GM06990 (cell line): Measurements from ENCODE around the gene CNTN1.

Experiments
- DNase-seq: peaks from one replicate; pipeline ENCODE4 v3.0.0-alpha.2; 2011; ENCODE audit not compliant: insufficient read length; ENCODE audit errors: extremely low read depth
- H3K27me3 ChIP-seq: replicated peaks from 2 replicates; pipeline ENCODE4 v1.6.0; 2011; ENCODE audit warnings: low read length; ENCODE audit not compliant: control insufficient read depth, insufficient read depth
- H3K36me3 ChIP-seq: 2 replicates; pipeline ENCODE4 v1.5.1; 2011; ENCODE audit warnings: low read length; ENCODE audit not compliant: control insufficient read depth, insufficient read depth
- H3K4me3 ChIP-seq: replicated peaks from 2 replicates; pipeline ENCODE4 v1.5.1; 2011; ENCODE audit warnings: low read depth, mild to moderate bottlenecking, control low read depth, low read length
- CTCF ChIP-seq: IDR thresholded peaks from 2 replicates; pipeline ENCODE4 v1.5.1; 2011; ENCODE audit warnings: low read length, control low read depth, mild to moderate bottlenecking, inconsistent platforms; ENCODE audit not compliant: insufficient read depth, poor library complexity, severe bottlenecking

The CNTN1 gene

GRCh38 chr12:40921563-40922163 lies 229.4 kb downstream of the CNTN1 start:
- H3K4me3 ChIP-seq: no peak overlapping the region
- no peaks in the 10 kb centered on the region for H3K27me3 ChIP-seq
- H3K36me3 ChIP-seq: no peaks in the 10 kb centered on the region
- TF ChIP-seq CTCF: peak; percentile 50
- DNase-seq: no peak

GRCh38 chr12:40937891-40938290 lies 245.7 kb downstream of the CNTN1 start:
- no peaks in the 10 kb centered on the region for H3K36me3 ChIP-seq
- DNase-seq: no peak
- no peak for TF ChIP-seq CTCF

GRCh38 chr12:40942326-40942725 lies 250.1 kb downstream of the CNTN1 start:
- TF ChIP-seq CTCF: no peak
- DNase-seq: no peak
- no peaks in the 10 kb centered on the region for H3K36me3 ChIP-seq
- H3K27me3 ChIP-seq: no peaks in the 10 kb centered on the region
- no peak overlapping the region for H3K4me3 ChIP-seq

More at GRCh38 chr12:40937891-40938290, 245.7 kb downstream of the CNTN1 start:
- Histone ChIP-seq H3K27me3 (no peaks in the 10 kb centered on the region), H3K4me3 (no peak overlapping the region)

- TF ChIP-seq CTCF: no peak
- no peak for DNase-seq
- no peaks in the 10 kb centered on the region for H3K36me3 ChIP-seq
Observed at GRCh38 chr12:40945772-40946171, 253.5 kb downstream of the CNTN1 start.

GRCh38 chr12:40946612-40947194 lies 254.5 kb downstream of the CNTN1 start:
- no peak for DNase-seq

More at GRCh38 chr12:40945772-40946171, 253.5 kb downstream of the CNTN1 start:
- H3K27me3 ChIP-seq: no peaks in the 10 kb centered on the region
- no peak overlapping the region for H3K4me3 ChIP-seq

More at GRCh38 chr12:40946612-40947194, 254.5 kb downstream of the CNTN1 start:
- TF ChIP-seq CTCF: peak; percentile 50
- Histone ChIP-seq H3K4me3 (no peak overlapping the region), H3K27me3 (no peaks in the 10 kb centered on the region), H3K36me3 (no peaks in the 10 kb centered on the region)
